Measurements from ENCODE around the gene MARCHF5. TPM values are rescaled to one million over a fixed set of nuclear protein-coding genes. Genes with fewer than 3 reads are reported as not detected.
"Not testable (repeated sequence)": the region's sequence is repeated elsewhere in the genome, so short reads cannot be mapped to it uniquely, and the experiment has no call there.

Gene MARCHF5
- total RNA-seq, 2 experiments from 2014 or later, result 33.5 to 36.1 TPM

GRCh38 chr10:92342796-92343195, 51.8 kb downstream of the MARCHF5 start:
- no peaks in the 10 kb centered on the region for H3K4me1 ChIP-seq (ENCODE audit: insufficient read depth, low read length)
- no peak overlapping the region for H3K4me3 ChIP-seq (ENCODE audit: low read length)
- DNase-seq, result no peak
- Mint-ChIP-seq H3K36me3 (ENCODE audit: low read depth) (peaks cover 70% of the 10 kb centered on the region), H3K27me3 (no peaks in the 10 kb centered on the region), H3K4me1 (ENCODE audit: low read depth) (peaks cover under 1% of the 10 kb centered on the region), H3K27ac (no peak overlapping the region), H3K4me3 (no peak overlapping the region), H3K9me3 (no peaks in the 10 kb centered on the region)
- POLR2A ChIA-PET, result no interaction called here
- CTCF ChIA-PET, result interaction anchor here (0.6 kb wide), 1 partner anchor 48 kb away, joined by 3 read pairs; no protein-coding TSS in a partner anchor
- no peaks in the 10 kb centered on the region for H3K27me3 ChIP-seq (ENCODE audit: control insufficient read depth in 1 of 2, insufficient read depth in 2 of 2, low read length in 2 of 2)
- peaks cover 30% of the 10 kb centered on the region for H3K36me3 ChIP-seq (ENCODE audit: insufficient read depth, low read length)
- ATAC-seq (ENCODE audit: poor library complexity), result no peak
- intact Hi-C loops (cut with DNase I, micrococcal nuclease), result no loop called here
- TF ChIP-seq CTCF (IDR thresholded peaks at IDR 0.05), result no peak
- H3K9me3 ChIP-seq (ENCODE audit: control insufficient read depth in 1 of 2, insufficient read depth in 1 of 2, low read length in 2 of 2), result no peaks in the 10 kb centered on the region
- H3K27ac ChIP-seq (ENCODE audit: low read depth in 1 of 2, low read length in 2 of 2), result no peak overlapping the region

GRCh38 chr10:92345575-92345974, 54.6 kb downstream of the MARCHF5 start:
- ChIA-PET CTCF (interaction anchor here (0.7 to 1.5 kb wide), 2 partner anchors 126 to 291 kb away, joined by 3 to 4 read pairs; no protein-coding TSS in a partner anchor), POLR2A (interaction anchor here (0.6 kb wide), 1 partner anchor 15 kb away, joined by 3 read pairs; no protein-coding TSS in a partner anchor)
- H3K4me1 ChIP-seq (ENCODE audit: insufficient read depth, low read length); DNase-seq; intact Hi-C loops (cut with DNase I, micrococcal nuclease); H3K27ac ChIP-seq (ENCODE audit: low read depth in 1 of 2, low read length in 2 of 2); H3K4me3 ChIP-seq (ENCODE audit: low read length); H3K27me3 ChIP-seq (ENCODE audit: control insufficient read depth in 1 of 2, insufficient read depth in 2 of 2, low read length in 2 of 2); ATAC-seq (ENCODE audit: poor library complexity); H3K27ac Mint-ChIP-seq; H3K9me3 Mint-ChIP-seq; H3K4me1 Mint-ChIP-seq (ENCODE audit: low read depth); H3K9me3 ChIP-seq (ENCODE audit: control insufficient read depth in 1 of 2, insufficient read depth in 1 of 2, low read length in 2 of 2); H3K4me3 Mint-ChIP-seq; H3K27me3 Mint-ChIP-seq: not testable (repeated sequence)
- peaks cover 79% of the 10 kb centered on the region for H3K36me3 Mint-ChIP-seq (ENCODE audit: low read depth)
- peaks cover 53% of the 10 kb centered on the region for H3K36me3 ChIP-seq (ENCODE audit: insufficient read depth, low read length)

DNA sequence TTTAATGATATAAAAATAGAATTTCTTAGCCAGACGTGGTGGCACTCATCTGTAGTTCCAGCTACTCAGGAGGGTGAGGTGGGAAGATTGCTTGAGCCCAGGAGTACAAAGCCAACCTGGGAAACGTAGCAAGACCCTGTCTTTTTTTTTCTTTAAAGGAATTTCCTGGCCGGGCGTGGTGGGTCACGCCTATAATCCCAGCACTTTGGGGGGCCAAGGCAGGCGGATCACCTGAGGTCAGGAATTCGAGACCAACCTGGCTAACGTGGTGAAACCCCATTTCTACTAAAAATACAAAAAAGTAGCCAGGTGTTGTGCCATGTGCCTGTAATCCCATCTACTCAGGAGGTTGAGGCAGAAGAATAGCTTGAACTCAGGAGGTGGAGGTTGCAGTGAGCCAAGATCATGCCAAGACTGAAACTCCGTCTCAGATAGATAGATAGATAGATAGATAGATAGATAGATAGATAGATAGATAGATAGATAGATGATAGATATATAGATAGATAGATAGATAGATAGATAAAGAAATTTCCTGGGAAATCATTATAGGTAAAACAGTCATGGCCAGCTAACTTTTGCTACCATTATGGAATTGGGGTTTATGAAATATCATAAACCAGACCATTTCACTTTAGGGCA, 56.2 kb downstream of the MARCHF5 start:
- H3K4me1 Mint-ChIP-seq (ENCODE audit: low read depth); H3K27ac Mint-ChIP-seq; H3K9me3 Mint-ChIP-seq; H3K27me3 ChIP-seq (ENCODE audit: control insufficient read depth in 1 of 2, insufficient read depth in 2 of 2, low read length in 2 of 2); H3K4me1 ChIP-seq (ENCODE audit: insufficient read depth, low read length); CTCF ChIA-PET; DNase-seq; H3K27ac ChIP-seq (ENCODE audit: low read depth in 1 of 2, low read length in 2 of 2); intact Hi-C loops (cut with DNase I, micrococcal nuclease); H3K4me3 ChIP-seq (ENCODE audit: low read length); ATAC-seq (ENCODE audit: poor library complexity); POLR2A ChIA-PET; H3K4me3 Mint-ChIP-seq; H3K27me3 Mint-ChIP-seq; H3K9me3 ChIP-seq (ENCODE audit: control insufficient read depth in 1 of 2, insufficient read depth in 1 of 2, low read length in 2 of 2): not testable (repeated sequence)
- peaks cover 68% of the 10 kb centered on the region for H3K36me3 Mint-ChIP-seq (ENCODE audit: low read depth)
- H3K36me3 ChIP-seq (ENCODE audit: insufficient read depth, low read length), result peaks cover 50% of the 10 kb centered on the region

- no peaks in the 10 kb centered on the region for H3K27me3 ChIP-seq (ENCODE audit: control insufficient read depth in 1 of 2, insufficient read depth in 2 of 2, low read length in 2 of 2)
- ChIA-PET POLR2A (no interaction called here), CTCF (no interaction called here)
- no peaks in the 10 kb centered on the region for H3K9me3 ChIP-seq (ENCODE audit: control insufficient read depth in 1 of 2, insufficient read depth in 1 of 2, low read length in 2 of 2)
- no peak for TF ChIP-seq CTCF (IDR thresholded peaks at IDR 0.05)
- Mint-ChIP-seq H3K9me3 (no peaks in the 10 kb centered on the region), H3K4me1 (ENCODE audit: low read depth) (no peaks in the 10 kb centered on the region), H3K27ac (no peak overlapping the region), H3K4me3 (no peak overlapping the region), H3K27me3 (no peaks in the 10 kb centered on the region), H3K36me3 (ENCODE audit: low read depth) (peaks cover 38% of the 10 kb centered on the region)
- H3K4me1 ChIP-seq (ENCODE audit: insufficient read depth, low read length), result no peaks in the 10 kb centered on the region
- ATAC-seq (ENCODE audit: poor library complexity) (no peak), DNase-seq (no peak)
- H3K4me3 ChIP-seq (ENCODE audit: low read length), result no peak overlapping the region
- peaks cover 34% of the 10 kb centered on the region for H3K36me3 ChIP-seq (ENCODE audit: insufficient read depth, low read length)
- H3K27ac ChIP-seq (ENCODE audit: low read depth in 1 of 2, low read length in 2 of 2), result no peak overlapping the region
- intact Hi-C loops (cut with DNase I, micrococcal nuclease), result no loop called here
These were observed 59.4 kb downstream of the MARCHF5 start for GRCh38 chr10:92350411-92350810.
